ENCODE results near the gene USP40. TPM values are rescaled to one million over a fixed set of nuclear protein-coding genes. Genes with fewer than 3 reads are reported as not detected.

Gene USP40
- total RNA-seq, 4 donors from 2014 or later: 70.7 to 99.0 (median 85.7) TPM

- WGBS, 2 donors: 94 to 99% methylated on average over 7 of the region's 7 CpGs
- Histone ChIP-seq H3K4me3 (replicated peaks in 1 of 3) (no peak overlapping the region), H3K27me3 (no peaks in the 10 kb centered on the region), H3K9me3 (no peaks in the 10 kb centered on the region), H3K36me3 (no peaks in the 10 kb centered on the region), H3K27ac (no peak overlapping the region), H3K4me1 (peaks cover 3 to 12% of the 10 kb centered on the region in 2 donors)
- intact Hi-C loops (cut with DNase I): no loop called here
- TF ChIP-seq CTCF (IDR thresholded peaks at IDR 0.05): no peak
- no peak for TF ChIP-seq POLR2A (IDR thresholded peaks at IDR 0.05)
- DNase-seq: no peak
Measured at GRCh38 chr2:233428438-233428837, 138.1 kb downstream of the USP40 start.

- intact Hi-C loops (cut with DNase I): no loop called here
- Histone ChIP-seq H3K4me1 (peaks cover 3 to 16% of the 10 kb centered on the region in 2 donors), H3K9me3 (no peaks in the 10 kb centered on the region), H3K27me3 (no peaks in the 10 kb centered on the region), H3K4me3 (replicated peaks in 1 of 3) (no peak overlapping the region), H3K27ac (no peak overlapping the region), H3K36me3 (no peaks in the 10 kb centered on the region)
- no peak for TF ChIP-seq CTCF (IDR thresholded peaks at IDR 0.05)
- DNase-seq: no peak
- WGBS, 2 donors: 88 to 89% methylated on average over 3 of the region's 3 CpGs
Measured at GRCh38 chr2:233428008-233428407, 138.6 kb downstream of the USP40 start.

GRCh38 chr2:233426619-233427342 is 139.8 kb downstream of the USP40 start:
- H3K27ac ChIP-seq: no peak overlapping the region
- H3K4me3 ChIP-seq (replicated peaks in 1 of 3): no peak overlapping the region
- peaks cover 6 to 25% of the 10 kb centered on the region in 2 donors for H3K4me1 ChIP-seq
- intact Hi-C loops (cut with DNase I): no loop called here
- no peak for DNase-seq
- 88 to 89% methylated on average over 7 of the region's 7 CpGs for WGBS, 2 donors
- no peak for TF ChIP-seq POLR2A (IDR thresholded peaks at IDR 0.05)
- no peaks in the 10 kb centered on the region for H3K36me3 ChIP-seq
- H3K27me3 ChIP-seq: no peaks in the 10 kb centered on the region
- H3K9me3 ChIP-seq: no peaks in the 10 kb centered on the region

Other genes starting within 250 kb of the USP40 start
- gene DGKD, start 212.3 kb downstream of the USP40 start, total RNA-seq: 10 to 100 TPM; 22.3 to 71.7 (median 27.3) TPM
- under 1 TPM in 1 of 4 donors, not detected in 3; 0.34 TPM for gene UGT1A8, start 50.9 kb upstream of the USP40 start, total RNA-seq
- gene UGT1A10, start 69.7 kb upstream of the USP40 start, total RNA-seq: under 1 TPM in 1 of 4 donors, not detected in 3; 0.27 TPM
- not detected for gene UGT1A9, start 105.1 kb upstream of the USP40 start, total RNA-seq
- not detected for gene UGT1A7, start 115.1 kb upstream of the USP40 start, total RNA-seq
- gene UGT1A6, start 126.1 kb upstream of the USP40 start, total RNA-seq: 1 to 10 TPM in 3 of 4 donors, under 1 TPM in 1; 0.81 to 6.2 (median 3.5) TPM
- gene UGT1A5, start 146.1 kb upstream of the USP40 start, total RNA-seq: 1 to 10 TPM in 2 of 4 donors, under 1 TPM in 2; 0.89 to 2.9 (median 1.3) TPM
- 1 to 10 TPM in 1 of 4 donors, under 1 TPM in 3; 0.13 to 3.8 (median 0.45) TPM for gene UGT1A4, start 152.0 kb upstream of the USP40 start, total RNA-seq
- 1 to 10 TPM in 1 of 4 donors, under 1 TPM in 1, not detected in 2; 0.67 to 1.0 TPM for gene UGT1A3, start 162.3 kb upstream of the USP40 start, total RNA-seq
- under 1 TPM; 0.45 to 0.94 (median 0.76) TPM for gene UGT1A1, start 193.5 kb upstream of the USP40 start, total RNA-seq
- 10 to 100 TPM in 2 of 4 donors, 1 to 10 TPM in 2; 1.3 to 20.4 (median 9.3) TPM for gene MROH2A, start 211.5 kb upstream of the USP40 start, total RNA-seq

Measured in thyroid gland (tissue), 4 donors.